SK-N-SH treated with all-trans-retinoic acid at 6 μM for 48 hours (cell line): ENCODE data around the gene ZC3H12C.

ENCODE experiments used
- ATAC-seq: fragments of 200-7000 bp; cut with Tn5 transposase; 3 replicates; pipeline ENCODE4 v1.9.1; 2020; ENCODE audit warnings: mild to moderate bottlenecking, moderate library complexity
- ARNTL ChIP-seq: fragments of 450-650 bp; formaldehyde crosslinking; IDR thresholded peaks from 2 replicates; pipeline ENCODE4 v1.5.0; 2020; ENCODE audit warnings: low read depth, mild to moderate bottlenecking, moderate library complexity, borderline replicate concordance
- BACH2 ChIP-seq: fragments of 250-450 bp; sonication (Bioruptor Pico); IDR thresholded peaks from 2 replicates; pipeline ENCODE4 v1.9.0; 2021; ENCODE audit warnings: mild to moderate bottlenecking, borderline replicate concordance
- CREB5 ChIP-seq: fragments of 250-450 bp; sonication (Bioruptor Pico); IDR thresholded peaks from 2 replicates; pipeline ENCODE4 v1.5.1; 2020; ENCODE audit warnings: low read depth, mild to moderate bottlenecking, moderate library complexity
- CSDC2 ChIP-seq: fragments of 250-450 bp; sonication (Bioruptor Pico); IDR thresholded peaks from 2 replicates; pipeline ENCODE4 v1.5.0; 2020; ENCODE audit warnings: mild to moderate bottlenecking, moderate library complexity
- ESRRG ChIP-seq: fragments of 250-450 bp; sonication (Bioruptor Pico); IDR thresholded peaks from 2 replicates; pipeline ENCODE4 v1.6.1; 2021; ENCODE audit warnings: mild to moderate bottlenecking
- GLIS3 ChIP-seq: fragments of 250-450 bp; sonication (Bioruptor Pico); IDR thresholded peaks from 2 replicates; pipeline ENCODE4 v1.5.0; 2020; ENCODE audit warnings: mild to moderate bottlenecking, moderate library complexity
- ISL1 ChIP-seq: fragments of 250-450 bp; sonication (Bioruptor Pico); IDR thresholded peaks from 2 replicates; pipeline ENCODE4 v2.1.2; 2022; ENCODE audit warnings: mild to moderate bottlenecking, moderate library complexity
- OSR1 ChIP-seq: fragments of 250-450 bp; sonication (Bioruptor Pico); IDR thresholded peaks from 2 replicates; pipeline ENCODE4 v1.8.0; 2022; ENCODE audit warnings: moderate library complexity, mild to moderate bottlenecking, inconsistent platforms
- SNAI2 ChIP-seq: fragments of 250-450 bp; sonication (Bioruptor Pico); IDR thresholded peaks from 2 replicates; pipeline ENCODE4 v1.5.0; 2020; ENCODE audit warnings: mild to moderate bottlenecking, moderate library complexity
- TCF4 ChIP-seq: fragments of 250-450 bp; sonication (Bioruptor Pico); IDR thresholded peaks from 2 replicates; pipeline ENCODE4 v1.8.0; 2021; ENCODE audit warnings: mild to moderate bottlenecking, moderate library complexity, borderline replicate concordance
- TOX ChIP-seq: fragments of 250-450 bp; sonication (Bioruptor Pico); IDR thresholded peaks from 2 replicates; pipeline ENCODE4 v1.8.0; 2021; ENCODE audit warnings: mild to moderate bottlenecking, moderate library complexity, borderline replicate concordance
- TSHZ2 ChIP-seq: fragments of 250-450 bp; sonication (Bioruptor Pico); IDR thresholded peaks from 2 replicates; pipeline ENCODE4 v1.5.0; 2020; ENCODE audit warnings: mild to moderate bottlenecking, moderate library complexity
- ZC3H10 ChIP-seq: fragments of 250-450 bp; sonication (Bioruptor Pico); IDR thresholded peaks from 2 replicates; pipeline ENCODE4 v1.5.1; 2021; ENCODE audit warnings: mild to moderate bottlenecking, moderate library complexity
- ZFP3 ChIP-seq: fragments of 250-450 bp; sonication (Bioruptor Pico); IDR thresholded peaks from 2 replicates; pipeline ENCODE4 v1.5.0; 2020; ENCODE audit warnings: mild to moderate bottlenecking, moderate library complexity
- ZFP30 ChIP-seq: fragments of 450-650 bp; formaldehyde crosslinking; IDR thresholded peaks from 2 replicates; pipeline ENCODE4 v1.5.0; 2022; ENCODE audit warnings: mild to moderate bottlenecking, moderate library complexity
- ZNF565 ChIP-seq: fragments of 450-650 bp; formaldehyde crosslinking; conservative IDR thresholded peaks from 2 replicates; pipeline ENCODE4 v1.5.0; 2020; ENCODE audit warnings: low read depth, mild to moderate bottlenecking, moderate library complexity
- ZNF70 ChIP-seq: fragments of 450-650 bp; formaldehyde crosslinking; IDR thresholded peaks from 2 replicates; pipeline ENCODE4 v1.5.0; 2020; ENCODE audit warnings: mild to moderate bottlenecking, moderate library complexity
- ZNF8 ChIP-seq: fragments of 450-650 bp; formaldehyde crosslinking; IDR thresholded peaks from 2 replicates; pipeline ENCODE4 v1.5.0; 2020; ENCODE audit warnings: mild to moderate bottlenecking, moderate library complexity
- TF ChIP-seq, protein P1 (sequence below): fragments of 250-450 bp; sonication (Bioruptor Pico); IDR thresholded peaks from 2 replicates; pipeline ENCODE4 v1.8.0; 2021; ENCODE audit warnings: low read depth, mild to moderate bottlenecking, moderate library complexity, borderline replicate concordance
- TF ChIP-seq, protein P2 (sequence below): fragments of 250-450 bp; sonication (Bioruptor Pico); IDR thresholded peaks from 2 replicates; pipeline ENCODE4 v1.5.1; 2021; ENCODE audit warnings: mild to moderate bottlenecking, moderate library complexity

The ZC3H12C gene

GRCh38 chr11:110085255-110085838 is 7.8 kb upstream of the ZC3H12C start (continued):
- no peak for TF ChIP-seq CREB5 (CRISPR knock-in tag)
- TF ChIP-seq ZFP30 (CRISPR knock-in tag): no peak
- TF ChIP-seq, protein P1, sequence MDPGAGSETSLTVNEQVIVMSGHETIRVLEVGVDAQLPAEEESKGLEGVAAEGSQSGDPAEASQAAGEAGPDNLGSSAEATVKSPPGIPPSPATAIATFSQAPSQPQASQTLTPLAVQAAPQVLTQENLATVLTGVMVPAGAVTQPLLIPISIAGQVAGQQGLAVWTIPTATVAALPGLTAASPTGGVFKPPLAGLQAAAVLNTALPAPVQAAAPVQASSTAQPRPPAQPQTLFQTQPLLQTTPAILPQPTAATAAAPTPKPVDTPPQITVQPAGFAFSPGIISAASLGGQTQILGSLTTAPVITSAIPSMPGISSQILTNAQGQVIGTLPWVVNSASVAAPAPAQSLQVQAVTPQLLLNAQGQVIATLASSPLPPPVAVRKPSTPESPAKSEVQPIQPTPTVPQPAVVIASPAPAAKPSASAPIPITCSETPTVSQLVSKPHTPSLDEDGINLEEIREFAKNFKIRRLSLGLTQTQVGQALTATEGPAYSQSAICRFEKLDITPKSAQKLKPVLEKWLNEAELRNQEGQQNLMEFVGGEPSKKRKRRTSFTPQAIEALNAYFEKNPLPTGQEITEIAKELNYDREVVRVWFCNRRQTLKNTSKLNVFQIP (CRISPR knock-in tag): no peak
- TF ChIP-seq ISL1 (CRISPR knock-in tag): no peak

DNA sequence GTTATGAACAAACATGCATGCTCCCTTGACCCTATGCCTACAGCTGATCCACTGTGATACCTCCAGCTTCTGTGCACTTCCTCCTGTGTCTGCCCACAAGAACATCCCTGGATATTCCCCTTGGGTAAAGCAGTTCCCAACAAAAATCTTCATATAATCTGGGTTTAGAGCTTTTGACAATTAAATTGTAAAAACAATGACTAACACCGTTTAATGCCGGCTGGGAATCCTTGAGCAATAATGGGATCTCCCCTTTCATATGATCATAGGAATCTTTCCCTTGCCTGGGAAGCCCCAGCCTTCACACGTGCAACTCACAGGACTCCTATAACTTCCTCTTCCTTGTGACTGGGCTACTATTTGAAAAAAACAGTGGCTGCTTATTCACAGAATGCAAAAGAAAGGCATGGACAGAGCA is 6.3 kb upstream of the ZC3H12C start:
- ATAC-seq: no peak
- TF ChIP-seq ARNTL (CRISPR knock-in tag): no peak
- TF ChIP-seq, protein P1 (CRISPR knock-in tag): no peak
- TF ChIP-seq ISL1 (CRISPR knock-in tag): no peak
- no peak for TF ChIP-seq OSR1 (CRISPR knock-in tag)
- no peak for TF ChIP-seq TCF4 (CRISPR knock-in tag)
- no peak for TF ChIP-seq ESRRG (CRISPR knock-in tag)
- no peak for TF ChIP-seq ZNF8 (CRISPR knock-in tag)
- no peak for TF ChIP-seq BACH2 (CRISPR knock-in tag)
- no peak for TF ChIP-seq TSHZ2 (CRISPR knock-in tag)
- TF ChIP-seq, protein P2, sequence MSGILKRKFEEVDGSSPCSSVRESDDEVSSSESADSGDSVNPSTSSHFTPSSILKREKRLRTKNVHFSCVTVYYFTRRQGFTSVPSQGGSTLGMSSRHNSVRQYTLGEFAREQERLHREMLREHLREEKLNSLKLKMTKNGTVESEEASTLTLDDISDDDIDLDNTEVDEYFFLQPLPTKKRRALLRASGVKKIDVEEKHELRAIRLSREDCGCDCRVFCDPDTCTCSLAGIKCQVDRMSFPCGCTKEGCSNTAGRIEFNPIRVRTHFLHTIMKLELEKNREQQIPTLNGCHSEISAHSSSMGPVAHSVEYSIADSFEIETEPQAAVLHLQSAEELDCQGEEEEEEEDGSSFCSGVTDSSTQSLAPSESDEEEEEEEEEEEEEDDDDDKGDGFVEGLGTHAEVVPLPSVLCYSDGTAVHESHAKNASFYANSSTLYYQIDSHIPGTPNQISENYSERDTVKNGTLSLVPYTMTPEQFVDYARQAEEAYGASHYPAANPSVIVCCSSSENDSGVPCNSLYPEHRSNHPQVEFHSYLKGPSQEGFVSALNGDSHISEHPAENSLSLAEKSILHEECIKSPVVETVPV (CRISPR knock-in tag): no peak
- no peak for TF ChIP-seq CREB5 (CRISPR knock-in tag)
- TF ChIP-seq CSDC2: no peak
- no peak for TF ChIP-seq ZNF565 (CRISPR knock-in tag)
- no peak for TF ChIP-seq GLIS3
- TF ChIP-seq ZFP3 (CRISPR knock-in tag): no peak
- no peak for TF ChIP-seq TOX (CRISPR knock-in tag)
- no peak for TF ChIP-seq ZC3H10 (CRISPR knock-in tag)
- TF ChIP-seq SNAI2 (CRISPR knock-in tag): no peak
- TF ChIP-seq ZFP30 (CRISPR knock-in tag): no peak
- no peak for TF ChIP-seq ZNF70
